ENCODE data around the gene CARS1. TPM values are rescaled to one million over a fixed set of nuclear protein-coding genes. Genes with fewer than 3 reads are reported as not detected.
A peak's percentile ranks its signal among the peaks of the same experiment; 100 is the strongest.

CARS1 gene
- total RNA-seq, 1 experiment from 2014 or later = 76.2 TPM

- Histone ChIP-seq H3K27me3 (ENCODE audit: control insufficient read depth, insufficient read depth, low read length) (no peaks in the 10 kb centered on the region), H3K4me3 (ENCODE audit: insufficient read depth, low read depth, low read length) (no peak overlapping the region), H3K36me3 (replicated peaks; ENCODE audit: control insufficient read depth, insufficient read depth, low read length) (no peaks in the 10 kb centered on the region)
- peak; percentile 87 for DNase-seq
Measured at GRCh38 chr11:3093281-3094191, 36.3 kb upstream of the CARS1 start.

GRCh38 chr11:3092603-3093141 lies 35.4 kb upstream of the CARS1 start:
- Histone ChIP-seq H3K4me3 (ENCODE audit: insufficient read depth, low read depth, low read length) (no peak overlapping the region), H3K27me3 (ENCODE audit: control insufficient read depth, insufficient read depth, low read length) (no peaks in the 10 kb centered on the region), H3K36me3 (replicated peaks; ENCODE audit: control insufficient read depth, insufficient read depth, low read length) (no peaks in the 10 kb centered on the region)
- DNase-seq = peak; percentile 59

GRCh38 chr11:3091846-3092602 lies 34.8 kb upstream of the CARS1 start:
- Histone ChIP-seq H3K4me3 (ENCODE audit: insufficient read depth, low read depth, low read length) (no peak overlapping the region), H3K27me3 (ENCODE audit: control insufficient read depth, insufficient read depth, low read length) (no peaks in the 10 kb centered on the region), H3K36me3 (replicated peaks; ENCODE audit: control insufficient read depth, insufficient read depth, low read length) (no peaks in the 10 kb centered on the region)
- peak; percentile 98 for DNase-seq

- Histone ChIP-seq H3K27me3 (ENCODE audit: control insufficient read depth, insufficient read depth, low read length) (no peaks in the 10 kb centered on the region), H3K36me3 (replicated peaks; ENCODE audit: control insufficient read depth, insufficient read depth, low read length) (no peaks in the 10 kb centered on the region), H3K4me3 (ENCODE audit: insufficient read depth, low read depth, low read length) (no peak overlapping the region)
- no peak for DNase-seq
Measured at GRCh38 chr11:3091081-3091845, 34.0 kb upstream of the CARS1 start.

- no peak overlapping the region for H3K4me3 ChIP-seq (ENCODE audit: insufficient read depth, low read depth, low read length)
- DNase-seq = peak; percentile 45
- H3K27me3 ChIP-seq (ENCODE audit: control insufficient read depth, insufficient read depth, low read length) = no peaks in the 10 kb centered on the region
- no peaks in the 10 kb centered on the region for H3K36me3 ChIP-seq (replicated peaks; ENCODE audit: control insufficient read depth, insufficient read depth, low read length)
Measured at GRCh38 chr11:3090096-3090901, 33.1 kb upstream of the CARS1 start.

GRCh38 chr11:3089236-3090061 lies 32.2 kb upstream of the CARS1 start:
- peak; percentile 47 for DNase-seq
- no peaks in the 10 kb centered on the region for H3K36me3 ChIP-seq (replicated peaks; ENCODE audit: control insufficient read depth, insufficient read depth, low read length)
- no peak overlapping the region for H3K4me3 ChIP-seq (ENCODE audit: insufficient read depth, low read depth, low read length)
- H3K27me3 ChIP-seq (ENCODE audit: control insufficient read depth, insufficient read depth, low read length) = no peaks in the 10 kb centered on the region

GRCh38 chr11:3088806-3089205 lies 31.6 kb upstream of the CARS1 start:
- Histone ChIP-seq H3K4me3 (ENCODE audit: insufficient read depth, low read depth, low read length) (no peak overlapping the region), H3K36me3 (replicated peaks; ENCODE audit: control insufficient read depth, insufficient read depth, low read length) (no peaks in the 10 kb centered on the region), H3K27me3 (ENCODE audit: control insufficient read depth, insufficient read depth, low read length) (no peaks in the 10 kb centered on the region)
- peak; percentile 36 for DNase-seq

GRCh38 chr11:3087821-3088800 lies 30.9 kb upstream of the CARS1 start:
- Histone ChIP-seq H3K4me3 (ENCODE audit: insufficient read depth, low read depth, low read length) (no peak overlapping the region), H3K36me3 (replicated peaks; ENCODE audit: control insufficient read depth, insufficient read depth, low read length) (no peaks in the 10 kb centered on the region), H3K27me3 (ENCODE audit: control insufficient read depth, insufficient read depth, low read length) (no peaks in the 10 kb centered on the region)
- DNase-seq = peak; percentile 59

GRCh38 chr11:3087373-3087772 lies 30.1 kb upstream of the CARS1 start:
- H3K4me3 ChIP-seq (ENCODE audit: insufficient read depth, low read depth, low read length) = no peak overlapping the region
- DNase-seq = peak; percentile 47

GRCh38 chr11:3086671-3087150 lies 29.5 kb upstream of the CARS1 start:
- Histone ChIP-seq H3K4me3 (ENCODE audit: insufficient read depth, low read depth, low read length) (no peak overlapping the region), H3K27me3 (ENCODE audit: control insufficient read depth, insufficient read depth, low read length) (no peaks in the 10 kb centered on the region), H3K36me3 (replicated peaks; ENCODE audit: control insufficient read depth, insufficient read depth, low read length) (no peaks in the 10 kb centered on the region)
- DNase-seq = peak; percentile 41

More at GRCh38 chr11:3087373-3087772, 30.1 kb upstream of the CARS1 start:
- no peaks in the 10 kb centered on the region for H3K27me3 ChIP-seq (ENCODE audit: control insufficient read depth, insufficient read depth, low read length)
- no peaks in the 10 kb centered on the region for H3K36me3 ChIP-seq (replicated peaks; ENCODE audit: control insufficient read depth, insufficient read depth, low read length)

- no peak overlapping the region for H3K4me3 ChIP-seq (ENCODE audit: insufficient read depth, low read depth, low read length)
- no peaks in the 10 kb centered on the region for H3K27me3 ChIP-seq (ENCODE audit: control insufficient read depth, insufficient read depth, low read length)
- H3K36me3 ChIP-seq (replicated peaks; ENCODE audit: control insufficient read depth, insufficient read depth, low read length) = no peaks in the 10 kb centered on the region
- peak; percentile 51 for DNase-seq
Measured at GRCh38 chr11:3086114-3086513, 28.9 kb upstream of the CARS1 start.

- no peak for DNase-seq
- no peak overlapping the region for H3K4me3 ChIP-seq (ENCODE audit: insufficient read depth, low read depth, low read length)
- H3K27me3 ChIP-seq (ENCODE audit: control insufficient read depth, insufficient read depth, low read length) = no peaks in the 10 kb centered on the region
- H3K36me3 ChIP-seq (replicated peaks; ENCODE audit: control insufficient read depth, insufficient read depth, low read length) = no peaks in the 10 kb centered on the region
Measured at GRCh38 chr11:3085052-3085451, 27.8 kb upstream of the CARS1 start.

All from H7 (cell line).